ENCODE data around the gene ZMYND15. TPM values are rescaled to one million over a fixed set of nuclear protein-coding genes. Genes with fewer than 3 reads are reported as not detected.
"Not testable (repeated sequence)": the region's sequence is repeated elsewhere in the genome, so short reads cannot be mapped to it uniquely, and the experiment has no call there.

ZMYND15 gene
- total RNA-seq, 4 donors from 2014 or later: 0.82 to 1.4 TPM; not detected in 2

- TF ChIP-seq CTCF (IDR thresholded peaks at IDR 0.05) (no peak), EP300 (IDR thresholded peaks at IDR 0.05; ENCODE audit: low read depth) (no peak), POLR2A (IDR thresholded peaks at IDR 0.05) (peak; percentile 13), POLR2AphosphoS5 (IDR thresholded peaks at IDR 0.05) (peak in 1 of 3 donors; percentile 19)
- peaks cover 11 to 42% (median 25%) of the 10 kb centered on the region in 4 donors for H3K4me1 ChIP-seq
- H3K36me3 ChIP-seq: no peaks in the 10 kb centered on the region
- peak overlapping the region; percentile 89 to 92 (median 91) for H3K27ac ChIP-seq
- in situ Hi-C loops (cut with MboI; ENCODE audit: low pct_ligation_motif_present in 1 of 4, low pct_unique_long_range_greater_than_20kb in 1 of 4, low sequenced_read_pairs in 3 of 4): loop anchor here in 1 of 4 donors (10.0 kb wide), 1 partner anchor 174 kb away; no protein-coding TSS in a partner anchor
- DNase-seq: peak; percentile 39
- intact Hi-C loops (cut with DNase I; ENCODE audit: low total_unique reads): no loop called here
- H3K4me3 ChIP-seq: peak overlapping the region; percentile 65 to 88 (median 70)
- WGBS, 2 donors (ENCODE audit: low coverage in 1 of 2): 0 to 9% methylated on average over 3 to 28 of the region's 57 CpGs
- H3K27me3 ChIP-seq: no peaks in the 10 kb centered on the region
- no peaks in the 10 kb centered on the region for H3K9me3 ChIP-seq
These were observed 28.7 kb upstream of the ZMYND15 start for GRCh38 chr17:4710693-4711634.

DNA sequence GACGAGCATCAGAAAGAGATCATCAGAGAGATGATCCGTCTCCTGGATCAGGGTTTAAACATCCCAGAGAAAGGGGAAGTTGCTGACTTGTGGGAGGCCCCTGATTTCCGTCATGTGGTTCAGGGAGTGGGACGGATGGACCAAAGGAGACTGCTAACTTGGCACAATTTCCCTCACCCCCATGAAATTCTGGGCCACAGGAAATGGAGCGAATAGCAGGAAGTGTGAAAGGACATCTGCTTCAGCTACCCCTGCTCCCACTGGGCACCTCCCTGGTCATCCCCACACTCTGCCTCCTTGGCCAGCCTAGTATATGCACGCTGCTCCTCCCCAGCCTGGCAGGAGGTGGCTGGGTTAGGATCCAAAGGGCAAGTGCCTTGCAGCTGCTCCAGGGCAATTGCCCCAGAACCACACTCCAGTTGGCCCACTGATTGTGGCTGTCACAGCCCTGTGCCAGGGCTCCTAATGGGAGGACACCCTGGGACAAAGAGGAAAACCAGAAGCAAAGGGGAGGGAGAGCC, 27.9 kb upstream of the ZMYND15 start:
- WGBS, 2 donors (ENCODE audit: low coverage in 1 of 2): 35 to 46% methylated on average over 4 to 6 of the region's 6 CpGs
- in situ Hi-C loops (cut with MboI; ENCODE audit: low pct_ligation_motif_present in 1 of 4, low pct_unique_long_range_greater_than_20kb in 1 of 4, low sequenced_read_pairs in 3 of 4): loop anchor here in 1 of 4 donors (10.0 kb wide), 1 partner anchor 173 kb away; no protein-coding TSS in a partner anchor
- Histone ChIP-seq H3K4me3 (peak overlapping the region in 2 of 4 donors; percentile 70 to 88), H3K4me1 (peaks cover 11 to 42% (median 25%) of the 10 kb centered on the region in 4 donors), H3K9me3 (no peaks in the 10 kb centered on the region), H3K27me3 (no peaks in the 10 kb centered on the region), H3K36me3 (peaks cover 0 to 5% (median 0%) of the 10 kb centered on the region in 4 donors), H3K27ac (peak overlapping the region; percentile 89 to 92 (median 91))
- peak; percentile 76 for DNase-seq
- no peak for TF ChIP-seq CTCF (IDR thresholded peaks at IDR 0.05)
- TF ChIP-seq POLR2A (IDR thresholded peaks at IDR 0.05): peak; percentile 17
- peak in 2 of 3 donors; percentile 61 to 62 for TF ChIP-seq POLR2AphosphoS5 (IDR thresholded peaks at IDR 0.05)
- intact Hi-C loops (cut with DNase I; ENCODE audit: low total_unique reads): no loop called here

DNA sequence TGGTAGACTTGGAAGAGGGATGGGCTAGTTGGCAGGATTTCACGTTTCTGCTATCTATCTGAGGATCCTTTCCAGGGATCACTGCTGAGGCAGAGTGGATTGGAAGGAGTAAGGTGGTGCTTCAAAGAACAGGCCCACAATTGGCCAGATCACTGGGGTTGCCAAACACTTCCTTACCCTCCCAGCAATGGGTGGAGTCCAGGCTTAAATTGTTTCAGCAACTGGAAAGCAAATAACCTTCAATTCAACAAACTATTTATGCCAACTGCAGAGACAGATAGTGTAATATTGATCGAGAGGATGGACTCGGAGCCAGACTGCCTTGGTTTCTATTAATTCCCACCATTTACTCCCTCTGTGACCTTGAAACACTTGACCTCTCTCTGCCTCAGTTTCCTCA, 27.1 kb upstream of the ZMYND15 start:
- DNase-seq: no peak
- Histone ChIP-seq H3K9me3 (no peaks in the 10 kb centered on the region), H3K27me3 (no peaks in the 10 kb centered on the region), H3K4me1 (peaks cover 11 to 42% (median 25%) of the 10 kb centered on the region in 4 donors), H3K4me3 (peak overlapping the region in 1 of 4 donors; percentile 88), H3K27ac (peak overlapping the region; percentile 89 to 92 (median 91)), H3K36me3 (peaks cover 0 to 10% (median 0%) of the 10 kb centered on the region in 4 donors)
- TF ChIP-seq EP300 (IDR thresholded peaks at IDR 0.05; ENCODE audit: low read depth): no peak
- no peak for TF ChIP-seq CTCF (IDR thresholded peaks at IDR 0.05)
- no peak for TF ChIP-seq POLR2AphosphoS5 (IDR thresholded peaks at IDR 0.05)
- no peak for TF ChIP-seq POLR2A (IDR thresholded peaks at IDR 0.05)
- intact Hi-C loops (cut with DNase I; ENCODE audit: low total_unique reads): no loop called here
- in situ Hi-C loops (cut with MboI; ENCODE audit: low pct_ligation_motif_present in 1 of 4, low pct_unique_long_range_greater_than_20kb in 1 of 4, low sequenced_read_pairs in 3 of 4): loop anchor here in 1 of 4 donors (10.0 kb wide), 1 partner anchor 172 kb away; no protein-coding TSS in a partner anchor
- WGBS, 2 donors (ENCODE audit: low coverage in 1 of 2): 45 to 66% methylated on average over 2 to 3 of the region's 3 CpGs

DNA sequence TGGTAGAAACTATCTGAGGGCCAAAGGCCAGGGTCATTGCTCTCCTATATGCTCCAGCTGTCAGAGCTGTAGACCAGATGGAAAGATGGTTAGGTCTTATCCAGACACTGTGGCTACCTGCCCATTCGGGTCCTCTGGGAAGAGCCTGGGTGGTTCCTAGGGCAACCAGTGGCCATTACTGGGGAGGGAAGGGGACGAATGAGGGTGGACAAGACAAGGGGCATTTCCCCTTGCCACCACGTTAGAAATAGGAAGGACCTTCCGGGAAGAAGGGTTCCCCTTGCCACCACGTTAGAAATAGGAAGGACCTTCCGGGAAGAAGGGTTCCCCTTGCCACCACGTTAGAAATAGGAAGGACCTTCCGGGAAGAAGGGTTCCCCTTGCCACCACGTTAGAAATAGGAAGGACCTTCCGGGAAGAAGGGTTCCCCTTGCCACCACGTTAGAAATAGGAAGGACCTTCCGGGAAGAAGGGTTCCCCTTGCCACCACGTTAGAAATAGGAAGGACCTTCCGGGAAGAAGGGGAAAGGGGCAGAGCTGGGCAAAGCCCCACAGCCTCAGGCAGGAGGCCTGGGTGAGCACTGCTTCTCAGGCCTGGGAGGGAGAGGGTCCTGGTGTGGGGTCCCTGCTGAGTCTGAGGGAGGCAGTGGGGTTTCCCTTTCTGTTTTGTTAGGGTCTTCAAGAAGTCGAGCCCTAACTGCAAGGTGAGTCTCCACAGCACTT, 25.1 kb upstream of the ZMYND15 start:
- WGBS, 2 donors (ENCODE audit: low coverage in 1 of 2): 62% methylated on average over 13 of the region's 15 CpGs; no CpG with 5 or more reads in 1 of the 2 donors
- Histone ChIP-seq H3K4me3 (peak overlapping the region in 1 of 4 donors; percentile 9), H3K36me3 (peaks cover 0 to 10% (median 0%) of the 10 kb centered on the region in 4 donors), H3K27ac (peak overlapping the region in 3 of 4 donors; percentile 4 to 34 (median 8)), H3K4me1 (peaks cover 11 to 39% (median 25%) of the 10 kb centered on the region in 4 donors)
- DNase-seq; H3K9me3 ChIP-seq; H3K27me3 ChIP-seq; intact Hi-C loops (cut with DNase I; ENCODE audit: low total_unique reads): not testable (repeated sequence)
- in situ Hi-C loops (cut with MboI; ENCODE audit: low pct_ligation_motif_present in 1 of 4, low pct_unique_long_range_greater_than_20kb in 1 of 4, low sequenced_read_pairs in 3 of 4): loop anchor here in 1 of 4 donors (10.0 kb wide), 1 partner anchor 170 kb away; no protein-coding TSS in a partner anchor
